ENCODE results near the gene RPSA. TPM values are rescaled to one million over a fixed set of nuclear protein-coding genes. Genes with fewer than 3 reads are reported as not detected.

The RPSA gene
- total RNA-seq, 2 donors from 2014 or later: 1,584 to 1,777 TPM

DNA sequence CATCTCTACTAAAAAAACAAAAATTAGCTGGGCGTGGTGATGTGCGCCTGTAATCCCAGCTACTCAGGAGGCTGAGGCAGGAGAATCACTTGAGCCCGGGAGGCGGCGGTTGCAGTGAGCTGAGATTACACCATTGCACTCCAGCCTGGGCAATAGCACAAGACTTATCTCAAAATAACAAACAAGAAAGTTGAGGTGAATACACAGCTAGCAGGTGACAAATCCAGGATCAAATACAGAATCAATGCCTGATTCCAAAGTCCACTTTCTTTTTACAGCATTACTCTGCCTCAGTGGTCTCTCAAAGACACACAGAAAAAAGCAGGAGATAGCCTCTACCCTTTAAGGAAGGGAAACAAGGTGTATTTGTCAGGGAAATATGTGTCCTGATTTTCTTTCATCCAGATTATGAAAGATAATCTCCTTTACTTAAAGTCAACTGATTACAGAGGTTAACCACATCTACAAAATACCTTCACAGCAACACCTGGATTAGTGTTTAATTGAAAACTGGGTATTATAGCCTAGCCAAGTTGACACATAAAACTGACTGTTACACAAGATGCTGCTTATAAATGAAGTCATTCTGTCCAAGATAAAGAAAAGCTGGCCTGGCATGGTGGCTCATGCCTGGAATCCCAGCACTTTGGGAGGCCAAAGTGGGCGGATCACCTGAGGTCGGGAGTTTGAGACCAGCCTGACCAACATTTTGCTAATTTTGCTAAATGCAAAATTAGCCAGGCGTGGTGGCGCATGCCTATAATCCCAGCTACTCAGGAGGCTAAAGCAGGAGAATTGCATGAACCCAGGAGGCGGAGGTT lies 27.4 kb upstream of the RPSA start:
- Mint-ChIP-seq H3K4me1 (peaks cover 15% of the 10 kb centered on the region), H3K27me3 (ENCODE audit: insufficient read depth) (peaks cover 1% of the 10 kb centered on the region), H3K9me3 (no peaks in the 10 kb centered on the region), H3K27ac (no peak overlapping the region), H3K4me3 (no peak overlapping the region), H3K36me3 (ENCODE audit: low read depth) (no peaks in the 10 kb centered on the region)
- Histone ChIP-seq H3K36me3 (ENCODE audit: control insufficient read depth, insufficient read depth, low read length) (no peaks in the 10 kb centered on the region), H3K4me3 (ENCODE audit: low read length) (no peak overlapping the region), H3K27ac (ENCODE audit: low read depth, low read length) (no peak overlapping the region), H3K27me3 (ENCODE audit: control insufficient read depth, insufficient read depth, low read length, poor library complexity, severe bottlenecking) (no peaks in the 10 kb centered on the region), H3K9me3 (ENCODE audit: control insufficient read depth, low read length) (no peaks in the 10 kb centered on the region), H3K9ac (ENCODE audit: extremely low read depth, low read length, poor library complexity, severe bottlenecking) (no peak overlapping the region), H3K4me1 (ENCODE audit: control insufficient read depth, insufficient read depth, low read length) (no peaks in the 10 kb centered on the region)
- 87 to 94% methylated on average over 7 to 10 of the region's 10 CpGs for WGBS, 2 experiments (ENCODE audit: insufficient coverage in 1 of 2, insufficient read length in 1 of 2)
- no peak for DNase-seq
- TF ChIP-seq, protein P1, sequence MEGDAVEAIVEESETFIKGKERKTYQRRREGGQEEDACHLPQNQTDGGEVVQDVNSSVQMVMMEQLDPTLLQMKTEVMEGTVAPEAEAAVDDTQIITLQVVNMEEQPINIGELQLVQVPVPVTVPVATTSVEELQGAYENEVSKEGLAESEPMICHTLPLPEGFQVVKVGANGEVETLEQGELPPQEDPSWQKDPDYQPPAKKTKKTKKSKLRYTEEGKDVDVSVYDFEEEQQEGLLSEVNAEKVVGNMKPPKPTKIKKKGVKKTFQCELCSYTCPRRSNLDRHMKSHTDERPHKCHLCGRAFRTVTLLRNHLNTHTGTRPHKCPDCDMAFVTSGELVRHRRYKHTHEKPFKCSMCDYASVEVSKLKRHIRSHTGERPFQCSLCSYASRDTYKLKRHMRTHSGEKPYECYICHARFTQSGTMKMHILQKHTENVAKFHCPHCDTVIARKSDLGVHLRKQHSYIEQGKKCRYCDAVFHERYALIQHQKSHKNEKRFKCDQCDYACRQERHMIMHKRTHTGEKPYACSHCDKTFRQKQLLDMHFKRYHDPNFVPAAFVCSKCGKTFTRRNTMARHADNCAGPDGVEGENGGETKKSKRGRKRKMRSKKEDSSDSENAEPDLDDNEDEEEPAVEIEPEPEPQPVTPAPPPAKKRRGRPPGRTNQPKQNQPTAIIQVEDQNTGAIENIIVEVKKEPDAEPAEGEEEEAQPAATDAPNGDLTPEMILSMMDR (conservative IDR thresholded peaks at IDR 0.05): no peak

- 88 to 94% methylated on average over 2 to 5 of the region's 5 CpGs for WGBS, 2 experiments (ENCODE audit: insufficient coverage in 1 of 2, insufficient read length in 1 of 2)
- Mint-ChIP-seq H3K27me3 (ENCODE audit: insufficient read depth) (peaks cover 1% of the 10 kb centered on the region), H3K27ac (no peak overlapping the region), H3K9me3 (no peaks in the 10 kb centered on the region), H3K36me3 (ENCODE audit: low read depth) (no peaks in the 10 kb centered on the region), H3K4me3 (no peak overlapping the region), H3K4me1 (peaks cover 20% of the 10 kb centered on the region)
- H3K4me3 ChIP-seq (ENCODE audit: low read length): no peak overlapping the region
- H3K9ac ChIP-seq (ENCODE audit: extremely low read depth, low read length, poor library complexity, severe bottlenecking): no peak overlapping the region
- no peak for DNase-seq
- no peaks in the 10 kb centered on the region for H3K4me1 ChIP-seq (ENCODE audit: control insufficient read depth, insufficient read depth, low read length)
- H3K27ac ChIP-seq (ENCODE audit: low read depth, low read length): no peak overlapping the region
- H3K9me3 ChIP-seq (ENCODE audit: control insufficient read depth, low read length): no peaks in the 10 kb centered on the region
- TF ChIP-seq, protein P1 (conservative IDR thresholded peaks at IDR 0.05): no peak
- H3K36me3 ChIP-seq (ENCODE audit: control insufficient read depth, insufficient read depth, low read length): no peaks in the 10 kb centered on the region
- no peaks in the 10 kb centered on the region for H3K27me3 ChIP-seq (ENCODE audit: control insufficient read depth, insufficient read depth, low read length, poor library complexity, severe bottlenecking)
Observed at GRCh38 chr3:39379778-39380155, 26.8 kb upstream of the RPSA start.

GRCh38 chr3:39381432-39381831 lies 25.1 kb upstream of the RPSA start:
- no peak overlapping the region for H3K27ac ChIP-seq (ENCODE audit: low read depth, low read length)
- Mint-ChIP-seq H3K27me3 (ENCODE audit: insufficient read depth) (peaks cover 1% of the 10 kb centered on the region), H3K9me3 (no peaks in the 10 kb centered on the region), H3K4me1 (peaks cover 28% of the 10 kb centered on the region), H3K27ac (no peak overlapping the region), H3K4me3 (no peak overlapping the region), H3K36me3 (ENCODE audit: low read depth) (peaks cover under 1% of the 10 kb centered on the region)
- TF ChIP-seq, protein P1 (conservative IDR thresholded peaks at IDR 0.05): no peak
- 73 to 96% methylated on average over 2 to 3 of the region's 3 CpGs for WGBS, 2 experiments (ENCODE audit: insufficient coverage in 1 of 2, insufficient read length in 1 of 2)
- no peaks in the 10 kb centered on the region for H3K9me3 ChIP-seq (ENCODE audit: control insufficient read depth, low read length)
- H3K36me3 ChIP-seq (ENCODE audit: control insufficient read depth, insufficient read depth, low read length): no peaks in the 10 kb centered on the region
- H3K4me3 ChIP-seq (ENCODE audit: low read length): no peak overlapping the region
- DNase-seq: no peak
- H3K9ac ChIP-seq (ENCODE audit: extremely low read depth, low read length, poor library complexity, severe bottlenecking): no peak overlapping the region
- H3K4me1 ChIP-seq (ENCODE audit: control insufficient read depth, insufficient read depth, low read length): no peaks in the 10 kb centered on the region
- H3K27me3 ChIP-seq (ENCODE audit: control insufficient read depth, insufficient read depth, low read length, poor library complexity, severe bottlenecking): no peaks in the 10 kb centered on the region
